GM12878 (cell line): ENCODE data around the gene TMEM170B. TPM values are rescaled to one million over a fixed set of nuclear protein-coding genes. Genes with fewer than 3 reads are reported as not detected.

ENCODE experiments used
- ATAC-seq: fragments of 200-7000 bp; cut with Tn5 transposase; 3 replicates; pipeline ENCODE4 v1.9.1; 2020; ENCODE audit warnings: mild to moderate bottlenecking, moderate library complexity
- BruUV-seq: library from RNA; stranded (reverse); fragments of 400-500 nt; replicated peaks from 2 replicates; lab custom pipeline; 2021; lab: Mats Ljungman, UMichigan
- CTCF ChIA-PET: fragments of 300-600 bp; sonication (Branson Sonifier 250); formaldehyde crosslinking; extraction: SDS; loops from one replicate; lab custom pipeline; 2021; ENCODE audit warnings: inconsistent platforms; lab: Yijun Ruan, JAX
- POLR2A ChIA-PET: fragments of 350-600 bp; formaldehyde crosslinking; extraction: SDS; loops from one replicate; lab custom pipeline; 2021; ENCODE audit warnings: inconsistent platforms; lab: Charles Lee
- RAD21 ChIA-PET: fragments of 300-600 bp; sonication (Branson Sonifier 250); formaldehyde crosslinking; loops from one replicate; lab custom pipeline; 2023; ENCODE audit warnings: antibody characterized with exemption; ENCODE audit not compliant: unreplicated experiment; lab: Charles Lee
- SMC1A ChIA-PET: fragments of 300-600 bp; sonication (Branson Sonifier 250); formaldehyde crosslinking; loops from one replicate; lab custom pipeline; 2023; ENCODE audit not compliant: unreplicated experiment, uncharacterized antibody; lab: Charles Lee
- DNase-seq: peaks from one replicate; pipeline ENCODE4 v3.0.0-alpha.2; 2011; ENCODE audit warnings: low read depth, low spot score
- FAIRE-seq: peaks from 3 replicates; lab custom pipeline; 2011; peaks lifted over from hg19 to GRCh38; lab: Jason Lieb, UNC
- H2AFZ ChIP-seq: 2 replicates; pipeline ENCODE4 v1.6.0; 2011; ENCODE audit warnings: low read depth, low read length, control low read depth; ENCODE audit not compliant: control insufficient read depth
- H3K27ac ChIP-seq: 2 replicates; pipeline ENCODE4 v1.5.1; 2011; ENCODE audit warnings: control low read depth; ENCODE audit not compliant: control insufficient read depth, insufficient read depth
- H3K27me3 ChIP-seq, 2 experiments: replicated peaks in 1 of 2; 2 replicates each; pipeline versions ENCODE4 v1.6.0 to v1.6.1; 2011; ENCODE audit warnings: low read length in 1 of 2; ENCODE audit not compliant: control insufficient read depth in 2 of 2, insufficient read depth in 2 of 2
- H3K36me3 ChIP-seq, 2 experiments: 2 replicates each; pipeline ENCODE4 v1.5.1; 2011; ENCODE audit warnings: low read length in 1 of 2; ENCODE audit not compliant: control insufficient read depth in 2 of 2, insufficient read depth in 2 of 2
- H3K4me1 ChIP-seq: 2 replicates; pipeline ENCODE4 v1.6.1; 2011; ENCODE audit warnings: mild to moderate bottlenecking, low read length, moderate library complexity, mixed read lengths; ENCODE audit not compliant: control insufficient read depth, insufficient read depth
- H3K4me2 ChIP-seq: 2 replicates; pipeline ENCODE4 v1.6.0; 2011; ENCODE audit warnings: control low read depth; ENCODE audit not compliant: control insufficient read depth, insufficient read depth
- H3K4me3 ChIP-seq: fragments of 200-600 bp; sonication (generic); 2 replicates; pipeline ENCODE4 v1.5.1; 2016
- H3K79me2 ChIP-seq: 2 replicates; pipeline ENCODE4 v1.6.0; 2011; ENCODE audit warnings: low read length; ENCODE audit not compliant: control insufficient read depth, insufficient read depth
- H3K9ac ChIP-seq: 2 replicates; pipeline ENCODE4 v1.8.0; 2011; ENCODE audit warnings: low read length, control low read depth, mixed read lengths; ENCODE audit not compliant: control insufficient read depth, insufficient read depth
- H3K9me3 ChIP-seq: replicated peaks from 3 replicates; pipeline ENCODE4 v1.5.1; 2011; ENCODE audit warnings: mild to moderate bottlenecking, low read length; ENCODE audit not compliant: control insufficient read depth, insufficient read depth
- H4K20me1 ChIP-seq: 2 replicates; pipeline ENCODE4 v1.6.0; 2011; ENCODE audit not compliant: control insufficient read depth, insufficient read depth
- CBX3 ChIP-seq: fragments of 200-600 bp; sonication (generic); IDR thresholded peaks from 2 replicates; pipeline ENCODE4 v1.6.1; 2016; ENCODE audit warnings: low read depth, borderline replicate concordance
- EGR1 ChIP-seq, 2 experiments: IDR thresholded peaks; 1 replicate in 1 of 2; 2 replicates in 1 of 2; pipeline ENCODE4 v1.6.1; 2011 to 2012; ENCODE audit warnings: low read depth in 2 of 2, low read length in 2 of 2, borderline replicate concordance in 1 of 2, mild to moderate bottlenecking in 1 of 2, moderate library complexity in 1 of 2
- IRF3 ChIP-seq: fragments of 450-650 bp; IDR thresholded peaks from 2 replicates; pipeline ENCODE4 v1.6.1; 2014; ENCODE audit warnings: mild to moderate bottlenecking
- PBX3 ChIP-seq: IDR thresholded peaks from 2 replicates; pipeline ENCODE4 v1.6.1; 2011; ENCODE audit warnings: mild to moderate bottlenecking, low read depth, low read length, moderate library complexity; ENCODE audit not compliant: insufficient replicate concordance
- SIN3A ChIP-seq: IDR thresholded peaks from 2 replicates; pipeline ENCODE4 v1.6.1; 2012; ENCODE audit warnings: low read depth, low read length, improper control_type of control experiment
- WGBS: methylation state at CpG from one replicate; pipeline ENCODE4 v1.1.6; 2016; ENCODE audit warnings: low lambda C conversion rate; ENCODE audit not compliant: insufficient replicate concordance, insufficient coverage; ENCODE audit errors: missing lambda C conversion rate; 5-methylcytosine and 5-hydroxymethylcytosine counted together
- in situ Hi-C: fragments of 300-500 bp; cut with MboI; formaldehyde crosslinking; loops from 9 replicates; pipeline ENCODE4 v1.14.3; 2018; ENCODE audit warnings: mixed read lengths
- intact Hi-C: fragments of 100-400 bp; cut with micrococcal nuclease; formaldehyde crosslinking; loops from one replicate; pipeline ENCODE4 v1.14.2; 2022; ENCODE audit not compliant: unreplicated experiment
- polyA plus RNA-seq, 11 experiments: library from polyadenylated mRNA; depleted of rRNA in 4 of 11; unstranded in 6 of 11; stranded (reverse) in 5 of 11; fragments of >200 nt; fragmentation: Nextera tagmentation in 4 of 11; fragmentation: Illumina TruSeq in 1 of 11; extraction: Ambion mirVana in 4 of 11; extraction: Trizol in 1 of 11; gene quantifications; 1 replicate in 1 of 11; 2 replicates in 10 of 11; pipeline versions ENCODE4 v1.2.1 to v1.2.3, GENCODE V29; 2011 to 2016; ENCODE audit warnings: inconsistent platforms in 2 of 11, missing spikeins in 2 of 11, low read depth in 1 of 11
- total RNA-seq, 4 experiments: library from RNA; depleted of rRNA in 3 of 4; stranded (reverse); fragments of >200 nt in 3 of 4; fragmentation: Illumina TruSeq in 1 of 4; extraction: Trizol in 1 of 4; gene quantifications; 2 replicates each; pipeline versions ENCODE4 v1.2.1 to v1.2.3, GENCODE V29; 2013 to 2021

TMEM170B gene
- total and polyA plus RNA-seq, 10 of the 15 experiments (the other 5 are each of a cell fraction or from before 2014, with no cell fraction given) = 0.38 to 10.3 (median 4.2) TPM

GRCh38 chr6:11571073-11571472, 33.5 kb downstream of the TMEM170B start:
- FAIRE-seq (no peak), DNase-seq (no peak), ATAC-seq (no peak)
- H3K27me3 ChIP-seq = no peaks in the 10 kb centered on the region
- ChIA-PET POLR2A (no interaction called here), CTCF (interaction anchor here (0.8 to 2.1 kb wide), 10 partner anchors 11 to 617 kb away, joined by 3 to 15 read pairs (median 4); no protein-coding TSS in a partner anchor), SMC1A (interaction anchor here (0.6 to 3.4 kb wide), 7 partner anchors 19 to 1053 kb away, joined by 3 to 25 read pairs (median 3); no protein-coding TSS in a partner anchor), RAD21 (interaction anchor here (1.1 to 3.0 kb wide), 3 partner anchors 75 to 426 kb away, joined by 3 to 9 read pairs (median 7); no protein-coding TSS in a partner anchor)
- H3K4me2 ChIP-seq = no peak overlapping the region
- H3K9ac ChIP-seq = no peak overlapping the region
- in situ Hi-C loops (loop anchor here (10.0 kb wide), 1 partner anchor 426 kb away; no protein-coding TSS in a partner anchor), intact Hi-C loops (no loop called here)
- H3K79me2 ChIP-seq = no peaks in the 10 kb centered on the region
- H3K36me3 ChIP-seq = peaks cover 1 to 3% of the 10 kb centered on the region in 2 experiments; a peak in 3 of 4 replicates
- TF ChIP-seq CBX3 = no peak
- no peak for TF ChIP-seq IRF3
- no peak for TF ChIP-seq SIN3A
- no peak for TF ChIP-seq PBX3
- TF ChIP-seq EGR1 (IDR thresholded peaks at IDR 0.05; ENCODE audit: borderline replicate concordance in 1 of 2, low read depth in 2 of 2, low read length in 2 of 2) = no peak
- no TSS peak for BruUV-seq
- no peaks in the 10 kb centered on the region; the same call in 1 of the 2 replicates for H3K4me1 ChIP-seq
- H3K27ac ChIP-seq = no peak overlapping the region
- no peak overlapping the region for H2AFZ ChIP-seq
- H4K20me1 ChIP-seq = no peaks in the 10 kb centered on the region
- 85% methylated on average over 2 of the region's 2 CpGs for WGBS
- no peak overlapping the region for H3K4me3 ChIP-seq
- H3K9me3 ChIP-seq = no peaks in the 10 kb centered on the region
